A549 (cell line): Measurements from ENCODE around the gene CALN1. TPM values are rescaled to one million over a fixed set of nuclear protein-coding genes. Genes with fewer than 3 reads are reported as not detected.

Experiments used
- ATAC-seq, 2 experiments: fragments of 200-7000 bp in 1 of 2; fragments of >200 bp in 1 of 2; cut with Nextera tagmentation in 1 of 2; cut with Tn5 transposase in 1 of 2; 3 replicates each; pipeline versions ENCODE4 v1.8.0 to v1.9.1; 2018 to 2020; ENCODE audit warnings: mild to moderate bottlenecking in 1 of 2, moderate library complexity in 1 of 2
- CTCF ChIA-PET: fragments of 300-600 bp; sonication (Branson Sonifier 250); formaldehyde crosslinking; extraction: SDS; loops from one replicate; lab custom pipeline; 2021; ENCODE audit warnings: antibody characterized with exemption, inconsistent platforms; lab: Yijun Ruan, JAX
- POLR2A ChIA-PET: fragments of 350-600 bp; formaldehyde crosslinking; extraction: SDS; loops from one replicate; lab custom pipeline; 2021; ENCODE audit warnings: antibody characterized with exemption, inconsistent platforms; lab: Yijun Ruan, JAX
- DNase-seq, 2 experiments: peaks; one replicate each; pipeline versions ENCODE4 v3.0.0 to v3.0.0-alpha.2; 2011 to 2016; ENCODE audit warnings: low read depth in 1 of 2, low spot score in 1 of 2
- FAIRE-seq: peaks from 2 replicates; lab custom pipeline; 2011; peaks lifted over from hg19 to GRCh38; lab: Jason Lieb, UNC
- H3K27ac ChIP-seq, 2 experiments: fragments of >200 bp; sonication (Bioruptor Twin); formaldehyde crosslinking; 3 replicates each; pipeline ENCODE4 v1.5.1; 2016 to 2017
- H3K4me1 ChIP-seq: fragments of >200 bp; sonication (Bioruptor Twin); formaldehyde crosslinking; 3 replicates; pipeline ENCODE4 v1.6.1; 2016
- H3K4me2 ChIP-seq: fragments of >200 bp; sonication (Bioruptor Twin); formaldehyde crosslinking; 3 replicates; pipeline ENCODE4 v1.6.1; 2016
- H3K4me3 ChIP-seq: fragments of >200 bp; sonication (Bioruptor Twin); formaldehyde crosslinking; 3 replicates; pipeline ENCODE4 v1.5.1; 2016
- H3K9me3 ChIP-seq: fragments of >200 bp; sonication (Bioruptor Twin); formaldehyde crosslinking; 3 replicates; pipeline ENCODE4 v1.6.1; 2016
- CBX2 ChIP-seq: fragments of 200-600 bp; sonication (generic); IDR thresholded peaks from 2 replicates; pipeline ENCODE4 v1.6.1; 2016; ENCODE audit warnings: low read depth, mild to moderate bottlenecking, borderline replicate concordance
- CHD2 ChIP-seq: fragments of 150-350 bp; IDR thresholded peaks from 2 replicates; pipeline ENCODE4 v1.6.1; 2014; ENCODE audit warnings: low read length; ENCODE audit not compliant: partially characterized antibody
- EHMT2 ChIP-seq: fragments of 200-600 bp; sonication (generic); IDR thresholded peaks from 2 replicates; pipeline ENCODE4 v1.6.1; 2016; ENCODE audit warnings: antibody characterized with exemption, low read depth, mild to moderate bottlenecking, moderate library complexity
- ESRRA ChIP-seq: fragments of 150-350 bp; IDR thresholded peaks from 2 replicates; pipeline ENCODE4 v1.6.1; 2014; ENCODE audit warnings: mild to moderate bottlenecking, low read length, borderline replicate concordance
- FOSB ChIP-seq: fragments of 250-450 bp; sonication (Bioruptor Pico); IDR thresholded peaks from 2 replicates; pipeline ENCODE4 v1.5.0; 2020; ENCODE audit warnings: mild to moderate bottlenecking, moderate library complexity
- FOXS1 ChIP-seq: fragments of 250-450 bp; sonication (Bioruptor Pico); IDR thresholded peaks from 2 replicates; pipeline ENCODE4 v1.5.0; 2020; ENCODE audit warnings: mild to moderate bottlenecking, moderate library complexity
- HEYL ChIP-seq: fragments of 250-450 bp; sonication (Bioruptor Pico); IDR thresholded peaks from 2 replicates; pipeline ENCODE4 v1.8.0; 2021; ENCODE audit warnings: mild to moderate bottlenecking, moderate library complexity
- JUN ChIP-seq, 2 experiments: fragments of >200 bp; sonication (Bioruptor Twin); formaldehyde crosslinking; IDR thresholded peaks; 2 replicates in 1 of 2; 3 replicates in 1 of 2; pipeline ENCODE4 v1.6.1; 2016 to 2017
- JUNB ChIP-seq: fragments of >200 bp; sonication (Bioruptor Twin); formaldehyde crosslinking; IDR thresholded peaks from 2 replicates; pipeline ENCODE4 v1.6.1; 2016
- MAFK ChIP-seq: fragments of 450-650 bp; IDR thresholded peaks from 2 replicates; pipeline ENCODE4 v1.6.1; 2014; ENCODE audit not compliant: partially characterized antibody
- POLR2AphosphoS2 ChIP-seq: conservative IDR thresholded peaks from 2 replicates; pipeline ENCODE4 v1.6.1; 2012; ENCODE audit warnings: low read length, improper control_type of control experiment, inconsistent platforms
- RARB ChIP-seq: fragments of 250-450 bp; sonication (Bioruptor Pico); IDR thresholded peaks from 2 replicates; pipeline ENCODE4 v1.8.0; 2021; ENCODE audit warnings: mild to moderate bottlenecking, moderate library complexity
- RFX5 ChIP-seq: fragments of 450-650 bp; IDR thresholded peaks from 2 replicates; pipeline ENCODE4 v1.7.1; 2014; ENCODE audit warnings: antibody characterized with exemption, mild to moderate bottlenecking, moderate library complexity
- TFCP2L1 ChIP-seq: fragments of 250-450 bp; sonication (Bioruptor Pico); IDR thresholded peaks from 2 replicates; pipeline ENCODE4 v1.5.0; 2021; ENCODE audit warnings: mild to moderate bottlenecking
- TP53 ChIP-seq: fragments of 250-450 bp; sonication (Bioruptor Pico); IDR thresholded peaks from 2 replicates; pipeline ENCODE4 v1.5.0; 2021; ENCODE audit warnings: mild to moderate bottlenecking, moderate library complexity
- ZC3H11A ChIP-seq: fragments of 450-650 bp; IDR thresholded peaks from 2 replicates; pipeline ENCODE4 v1.6.1; 2014; ENCODE audit warnings: antibody characterized with exemption, mild to moderate bottlenecking
- ZFP36 ChIP-seq: fragments of 450-650 bp; IDR thresholded peaks from 2 replicates; pipeline ENCODE4 v1.6.1; 2014; ENCODE audit warnings: borderline replicate concordance; ENCODE audit not compliant: partially characterized antibody
- WGBS: methylation state at CpG from one replicate; pipeline ENCODE4 v1.1.6; 2017; ENCODE audit errors: missing lambda C conversion rate; 5-methylcytosine and 5-hydroxymethylcytosine counted together
- polyA plus RNA-seq, 4 experiments: library from polyadenylated mRNA; depleted of rRNA in 3 of 4; stranded (reverse); fragments of >200 nt; fragmentation: RNase III in 1 of 4; extraction: RNeasy Plus Mini Kit Qiagen cat#74134 plus additional on column Dnase treatment in 1 of 4; gene quantifications; 2 replicates in 3 of 4; 3 replicates in 1 of 4; pipeline ENCODE4 v1.2.3, GENCODE V29; 2011 to 2017
- TF ChIP-seq, protein P1 (sequence below): fragments of >200 bp; sonication (Bioruptor Twin); formaldehyde crosslinking; IDR thresholded peaks from 3 replicates; pipeline ENCODE4 v1.5.1; 2016
- TF ChIP-seq, protein P2 (sequence below): fragments of 250-450 bp; sonication (Bioruptor Pico); IDR thresholded peaks from 2 replicates; pipeline ENCODE4 v1.5.0; 2020; ENCODE audit warnings: low read depth, mild to moderate bottlenecking, moderate library complexity
- TF ChIP-seq, protein P3 (sequence below): fragments of 150-350 bp; IDR thresholded peaks from 2 replicates; pipeline ENCODE4 v1.6.1; 2014; ENCODE audit warnings: low read depth, mild to moderate bottlenecking, low read length
- TF ChIP-seq, protein P4 (sequence below): IDR thresholded peaks from 2 replicates; pipeline ENCODE4 v1.6.1; 2012
- TF ChIP-seq, protein P5 (sequence below): fragments of 200-600 bp; sonication (generic); IDR thresholded peaks from 2 replicates; pipeline ENCODE4 v1.6.1; 2016; ENCODE audit warnings: antibody characterized with exemption, mild to moderate bottlenecking, moderate library complexity

The CALN1 gene
- polyA plus RNA-seq, 2 of the 4 experiments (the other 2 are of a cell fraction) = not detected

DNA sequence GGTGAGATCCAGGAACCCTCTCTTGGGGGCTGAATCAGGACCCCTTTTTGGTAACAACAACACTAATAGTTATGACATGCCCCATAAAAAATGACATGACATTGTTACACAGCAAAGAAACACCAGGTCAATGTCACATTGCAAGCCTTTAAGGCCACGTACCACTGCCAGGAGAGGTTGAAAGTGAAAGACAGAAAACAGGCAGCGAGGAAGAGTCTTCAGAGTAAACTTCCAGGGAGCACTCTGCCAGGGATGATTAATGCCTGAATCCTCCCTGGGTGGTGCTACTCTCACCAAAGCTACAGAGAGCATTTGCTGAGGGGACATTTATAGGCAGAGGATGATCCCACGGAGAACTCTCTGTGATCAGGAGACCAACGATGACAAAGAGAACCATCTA, 551.6 kb downstream of the CALN1 start:
- WGBS = 2% methylated on average over 4 of the region's 4 CpGs
- Histone ChIP-seq H3K4me2 (no peak overlapping the region), H3K4me1 (no peaks in the 10 kb centered on the region), H3K27ac (no peak overlapping the region), H3K9me3 (no peaks in the 10 kb centered on the region)
- DNase-seq (no peak), FAIRE-seq (no peak)
- POLR2A ChIA-PET = no interaction called here
- no peak for TF ChIP-seq JUNB
- TF ChIP-seq, protein P1, sequence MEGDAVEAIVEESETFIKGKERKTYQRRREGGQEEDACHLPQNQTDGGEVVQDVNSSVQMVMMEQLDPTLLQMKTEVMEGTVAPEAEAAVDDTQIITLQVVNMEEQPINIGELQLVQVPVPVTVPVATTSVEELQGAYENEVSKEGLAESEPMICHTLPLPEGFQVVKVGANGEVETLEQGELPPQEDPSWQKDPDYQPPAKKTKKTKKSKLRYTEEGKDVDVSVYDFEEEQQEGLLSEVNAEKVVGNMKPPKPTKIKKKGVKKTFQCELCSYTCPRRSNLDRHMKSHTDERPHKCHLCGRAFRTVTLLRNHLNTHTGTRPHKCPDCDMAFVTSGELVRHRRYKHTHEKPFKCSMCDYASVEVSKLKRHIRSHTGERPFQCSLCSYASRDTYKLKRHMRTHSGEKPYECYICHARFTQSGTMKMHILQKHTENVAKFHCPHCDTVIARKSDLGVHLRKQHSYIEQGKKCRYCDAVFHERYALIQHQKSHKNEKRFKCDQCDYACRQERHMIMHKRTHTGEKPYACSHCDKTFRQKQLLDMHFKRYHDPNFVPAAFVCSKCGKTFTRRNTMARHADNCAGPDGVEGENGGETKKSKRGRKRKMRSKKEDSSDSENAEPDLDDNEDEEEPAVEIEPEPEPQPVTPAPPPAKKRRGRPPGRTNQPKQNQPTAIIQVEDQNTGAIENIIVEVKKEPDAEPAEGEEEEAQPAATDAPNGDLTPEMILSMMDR = no peak
- no peak for TF ChIP-seq EHMT2
- TF ChIP-seq, all 56 proteins: peak for 0
- no peak overlapping the region for H3K4me3 ChIP-seq
- no peak for ATAC-seq
- CTCF ChIA-PET = no interaction called here

DNA sequence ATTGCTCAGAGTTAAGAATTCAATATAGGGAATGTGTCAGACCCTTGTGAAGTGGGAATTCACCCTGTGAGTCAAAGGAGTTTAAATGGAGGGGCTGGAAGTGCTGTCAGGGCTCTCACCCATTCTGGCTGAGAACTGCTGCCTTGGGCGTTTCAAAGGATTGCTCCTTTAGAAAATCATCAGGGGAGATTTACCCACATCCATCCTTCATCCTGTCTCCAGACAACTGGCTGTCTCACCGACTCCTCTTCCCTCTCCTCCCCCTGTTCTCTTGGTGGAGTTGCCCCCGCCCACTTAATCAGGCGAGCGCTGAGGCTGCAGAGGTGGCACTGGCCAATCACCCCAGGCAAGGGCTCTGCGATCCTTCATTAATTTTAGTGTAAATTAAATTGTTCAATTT, 554.8 kb downstream of the CALN1 start:
- no peaks in the 10 kb centered on the region for H3K9me3 ChIP-seq
- FAIRE-seq = no peak
- TF ChIP-seq MAFK = no peak
- TF ChIP-seq FOXS1 (CRISPR knock-in tag) = no peak
- TF ChIP-seq ZFP36 = no peak
- no peak for TF ChIP-seq CHD2
- no peak for TF ChIP-seq RFX5
- TF ChIP-seq POLR2AphosphoS2 = no peak
- TF ChIP-seq, protein P2, sequence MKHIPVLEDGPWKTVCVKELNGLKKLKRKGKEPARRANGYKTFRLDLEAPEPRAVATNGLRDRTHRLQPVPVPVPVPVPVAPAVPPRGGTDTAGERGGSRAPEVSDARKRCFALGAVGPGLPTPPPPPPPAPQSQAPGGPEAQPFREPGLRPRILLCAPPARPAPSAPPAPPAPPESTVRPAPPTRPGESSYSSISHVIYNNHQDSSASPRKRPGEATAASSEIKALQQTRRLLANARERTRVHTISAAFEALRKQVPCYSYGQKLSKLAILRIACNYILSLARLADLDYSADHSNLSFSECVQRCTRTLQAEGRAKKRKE = no peak
- TF ChIP-seq, protein P3, sequence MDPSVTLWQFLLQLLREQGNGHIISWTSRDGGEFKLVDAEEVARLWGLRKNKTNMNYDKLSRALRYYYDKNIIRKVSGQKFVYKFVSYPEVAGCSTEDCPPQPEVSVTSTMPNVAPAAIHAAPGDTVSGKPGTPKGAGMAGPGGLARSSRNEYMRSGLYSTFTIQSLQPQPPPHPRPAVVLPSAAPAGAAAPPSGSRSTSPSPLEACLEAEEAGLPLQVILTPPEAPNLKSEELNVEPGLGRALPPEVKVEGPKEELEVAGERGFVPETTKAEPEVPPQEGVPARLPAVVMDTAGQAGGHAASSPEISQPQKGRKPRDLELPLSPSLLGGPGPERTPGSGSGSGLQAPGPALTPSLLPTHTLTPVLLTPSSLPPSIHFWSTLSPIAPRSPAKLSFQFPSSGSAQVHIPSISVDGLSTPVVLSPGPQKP = no peak
- TF ChIP-seq ZC3H11A = no peak
- TF ChIP-seq ESRRA = no peak
- no peak for TF ChIP-seq JUN (IDR thresholded peaks at IDR 0.05)
- no peak for TF ChIP-seq EHMT2
- TF ChIP-seq CBX2 = no peak
- TF ChIP-seq TP53 (CRISPR knock-in tag) = no peak
- TF ChIP-seq RARB = no peak
- no peak for TF ChIP-seq HEYL (CRISPR knock-in tag)
- TF ChIP-seq, protein P4, sequence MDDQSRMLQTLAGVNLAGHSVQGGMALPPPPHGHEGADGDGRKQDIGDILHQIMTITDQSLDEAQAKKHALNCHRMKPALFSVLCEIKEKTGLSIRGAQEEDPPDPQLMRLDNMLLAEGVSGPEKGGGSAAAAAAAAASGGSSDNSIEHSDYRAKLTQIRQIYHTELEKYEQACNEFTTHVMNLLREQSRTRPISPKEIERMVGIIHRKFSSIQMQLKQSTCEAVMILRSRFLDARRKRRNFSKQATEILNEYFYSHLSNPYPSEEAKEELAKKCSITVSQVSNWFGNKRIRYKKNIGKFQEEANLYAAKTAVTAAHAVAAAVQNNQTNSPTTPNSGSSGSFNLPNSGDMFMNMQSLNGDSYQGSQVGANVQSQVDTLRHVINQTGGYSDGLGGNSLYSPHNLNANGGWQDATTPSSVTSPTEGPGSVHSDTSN = no peak
- no peak for TF ChIP-seq TFCP2L1 (CRISPR knock-in tag)
- TF ChIP-seq, protein P5, sequence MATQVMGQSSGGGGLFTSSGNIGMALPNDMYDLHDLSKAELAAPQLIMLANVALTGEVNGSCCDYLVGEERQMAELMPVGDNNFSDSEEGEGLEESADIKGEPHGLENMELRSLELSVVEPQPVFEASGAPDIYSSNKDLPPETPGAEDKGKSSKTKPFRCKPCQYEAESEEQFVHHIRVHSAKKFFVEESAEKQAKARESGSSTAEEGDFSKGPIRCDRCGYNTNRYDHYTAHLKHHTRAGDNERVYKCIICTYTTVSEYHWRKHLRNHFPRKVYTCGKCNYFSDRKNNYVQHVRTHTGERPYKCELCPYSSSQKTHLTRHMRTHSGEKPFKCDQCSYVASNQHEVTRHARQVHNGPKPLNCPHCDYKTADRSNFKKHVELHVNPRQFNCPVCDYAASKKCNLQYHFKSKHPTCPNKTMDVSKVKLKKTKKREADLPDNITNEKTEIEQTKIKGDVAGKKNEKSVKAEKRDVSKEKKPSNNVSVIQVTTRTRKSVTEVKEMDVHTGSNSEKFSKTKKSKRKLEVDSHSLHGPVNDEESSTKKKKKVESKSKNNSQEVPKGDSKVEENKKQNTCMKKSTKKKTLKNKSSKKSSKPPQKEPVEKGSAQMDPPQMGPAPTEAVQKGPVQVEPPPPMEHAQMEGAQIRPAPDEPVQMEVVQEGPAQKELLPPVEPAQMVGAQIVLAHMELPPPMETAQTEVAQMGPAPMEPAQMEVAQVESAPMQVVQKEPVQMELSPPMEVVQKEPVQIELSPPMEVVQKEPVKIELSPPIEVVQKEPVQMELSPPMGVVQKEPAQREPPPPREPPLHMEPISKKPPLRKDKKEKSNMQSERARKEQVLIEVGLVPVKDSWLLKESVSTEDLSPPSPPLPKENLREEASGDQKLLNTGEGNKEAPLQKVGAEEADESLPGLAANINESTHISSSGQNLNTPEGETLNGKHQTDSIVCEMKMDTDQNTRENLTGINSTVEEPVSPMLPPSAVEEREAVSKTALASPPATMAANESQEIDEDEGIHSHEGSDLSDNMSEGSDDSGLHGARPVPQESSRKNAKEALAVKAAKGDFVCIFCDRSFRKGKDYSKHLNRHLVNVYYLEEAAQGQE = no peak
- TF ChIP-seq FOSB (CRISPR knock-in tag) = no peak
- TF ChIP-seq, all 56 proteins: peak for 0
- no peak overlapping the region for H3K4me3 ChIP-seq
- H3K27ac ChIP-seq = no peak overlapping the region
- 0% methylated on average over 6 of the region's 6 CpGs for WGBS
- ChIA-PET CTCF (no interaction called here), POLR2A (no interaction called here)
- H3K4me1 ChIP-seq = no peaks in the 10 kb centered on the region
- H3K4me2 ChIP-seq = no peak overlapping the region
- DNase-seq (no peak), ATAC-seq (no peak)
